Esophagus mucosa (tissue), 1 donor: ENCODE measurements around the gene TMEM52. TPM values are rescaled to one million over a fixed set of nuclear protein-coding genes. Genes with fewer than 3 reads are reported as not detected.
A peak's percentile ranks its signal among the peaks of the same experiment; 100 is the strongest.

Experiments used
- ATAC-seq: fragments of 200-7000 bp; cut with Tn5 transposase; one replicate; pipeline ENCODE4 v1.9.1; 2020
- total RNA-seq: library from RNA; stranded (reverse); gene quantifications from one replicate; pipeline ENCODE4 v1.2.4, GENCODE V29; 2023
- donor health status: DM: yes; HTN: yes; CAD: no.

The TMEM52 gene
- total RNA-seq, 1 donor from 2014 or later: 0.32 TPM

DNA sequence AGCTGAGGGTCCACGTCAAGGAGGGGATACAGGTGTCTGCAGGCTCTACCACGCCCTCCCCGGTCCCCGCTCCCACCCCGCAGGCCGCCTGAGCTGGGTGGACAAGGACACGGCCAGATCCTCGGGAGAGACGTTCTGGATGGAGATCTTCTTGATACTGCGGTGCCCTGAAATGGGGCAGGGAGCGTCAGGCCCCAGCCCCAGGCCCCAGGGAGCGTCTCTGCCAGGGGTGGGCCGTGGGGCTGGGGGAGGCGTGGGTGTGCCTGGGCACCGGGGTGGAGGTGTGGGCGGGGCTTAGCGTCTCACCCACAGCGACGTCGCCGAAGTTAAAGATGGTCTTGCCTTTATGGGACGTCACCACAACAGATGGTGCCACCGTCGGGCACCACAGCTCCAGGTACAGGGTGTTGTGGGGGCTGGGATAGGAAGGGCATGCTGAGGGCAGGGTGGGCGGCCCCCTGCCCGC is 7.3 kb upstream of the TMEM52 start:
- no peak for ATAC-seq

GRCh38 chr1:1925437-1926345 is 6.6 kb upstream of the TMEM52 start:
- no peak for ATAC-seq

GRCh38 chr1:1924849-1925248 is 5.8 kb upstream of the TMEM52 start:
- ATAC-seq: no peak

DNA sequence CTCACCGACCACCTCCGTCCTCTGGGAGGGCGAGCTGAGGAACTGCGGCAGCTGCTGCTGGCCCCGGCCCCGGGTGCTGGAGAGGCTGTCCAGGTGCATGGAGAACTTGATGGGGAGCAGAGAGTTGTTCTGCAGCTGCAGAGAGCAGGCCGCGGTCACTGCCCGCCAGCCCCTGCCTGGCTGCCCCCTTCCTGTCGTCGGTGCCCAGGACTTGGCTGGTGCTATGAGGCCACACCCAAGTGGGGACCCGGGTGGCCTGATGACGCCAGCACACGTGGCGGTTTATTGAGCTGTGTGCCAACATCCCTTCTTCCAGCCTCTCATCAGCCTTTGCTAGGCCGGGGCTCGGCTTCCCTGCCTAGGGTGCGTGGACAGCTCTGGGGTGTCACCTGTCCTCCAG is 5.3 kb upstream of the TMEM52 start:
- no peak for ATAC-seq

DNA sequence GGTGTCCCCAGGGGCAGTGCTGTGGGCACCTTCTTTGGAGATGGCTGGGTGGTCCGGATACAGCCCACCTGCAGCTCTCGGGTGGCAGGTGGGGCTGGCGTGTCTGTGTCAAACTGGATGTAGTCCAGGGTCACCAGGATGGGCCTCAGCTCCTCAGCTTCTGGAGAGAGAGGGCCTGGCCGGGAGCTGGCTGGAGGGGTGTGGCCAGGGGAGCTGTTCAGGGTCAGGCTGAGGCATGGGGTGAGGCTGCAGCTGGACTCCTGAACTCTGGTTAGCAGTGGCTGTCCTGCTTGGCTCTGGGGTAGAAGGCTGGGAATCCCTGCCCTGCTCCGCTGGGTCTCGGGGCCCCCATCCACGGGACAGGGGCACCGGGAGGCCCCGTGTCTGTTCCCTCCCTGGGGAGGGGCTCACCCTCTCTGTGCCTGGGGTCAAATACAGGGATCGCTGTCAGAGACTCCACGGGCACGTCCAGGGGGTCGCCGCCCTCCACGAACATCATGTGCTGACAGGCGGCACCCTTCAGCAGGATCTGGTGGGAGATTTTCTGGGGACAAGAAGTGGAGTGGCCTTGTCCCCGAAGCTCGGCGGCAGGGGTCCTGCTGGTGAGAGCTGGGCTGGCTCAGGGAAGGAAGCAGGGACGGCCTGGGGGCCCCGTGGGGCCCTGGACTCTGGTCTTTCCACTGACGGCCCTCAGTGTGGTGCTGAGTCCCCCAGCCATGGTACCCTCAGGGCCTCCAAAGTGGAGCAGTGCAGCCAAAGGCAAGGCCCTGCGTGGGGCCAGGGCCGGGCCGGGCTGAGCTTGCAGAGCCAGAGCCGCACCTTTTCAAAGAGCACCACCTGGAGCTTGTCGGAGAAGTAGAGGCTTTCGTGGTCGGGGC is 4.1 kb upstream of the TMEM52 start:
- ATAC-seq: no peak

- no peak for ATAC-seq
These were observed 3.5 kb upstream of the TMEM52 start for GRCh38 chr1:1922702-1922955.

- ATAC-seq: no peak
These were observed 3.0 kb upstream of the TMEM52 start for GRCh38 chr1:1921901-1922701.

GRCh38 chr1:1921459-1921862 is 2.4 kb upstream of the TMEM52 start:
- no peak for ATAC-seq

DNA sequence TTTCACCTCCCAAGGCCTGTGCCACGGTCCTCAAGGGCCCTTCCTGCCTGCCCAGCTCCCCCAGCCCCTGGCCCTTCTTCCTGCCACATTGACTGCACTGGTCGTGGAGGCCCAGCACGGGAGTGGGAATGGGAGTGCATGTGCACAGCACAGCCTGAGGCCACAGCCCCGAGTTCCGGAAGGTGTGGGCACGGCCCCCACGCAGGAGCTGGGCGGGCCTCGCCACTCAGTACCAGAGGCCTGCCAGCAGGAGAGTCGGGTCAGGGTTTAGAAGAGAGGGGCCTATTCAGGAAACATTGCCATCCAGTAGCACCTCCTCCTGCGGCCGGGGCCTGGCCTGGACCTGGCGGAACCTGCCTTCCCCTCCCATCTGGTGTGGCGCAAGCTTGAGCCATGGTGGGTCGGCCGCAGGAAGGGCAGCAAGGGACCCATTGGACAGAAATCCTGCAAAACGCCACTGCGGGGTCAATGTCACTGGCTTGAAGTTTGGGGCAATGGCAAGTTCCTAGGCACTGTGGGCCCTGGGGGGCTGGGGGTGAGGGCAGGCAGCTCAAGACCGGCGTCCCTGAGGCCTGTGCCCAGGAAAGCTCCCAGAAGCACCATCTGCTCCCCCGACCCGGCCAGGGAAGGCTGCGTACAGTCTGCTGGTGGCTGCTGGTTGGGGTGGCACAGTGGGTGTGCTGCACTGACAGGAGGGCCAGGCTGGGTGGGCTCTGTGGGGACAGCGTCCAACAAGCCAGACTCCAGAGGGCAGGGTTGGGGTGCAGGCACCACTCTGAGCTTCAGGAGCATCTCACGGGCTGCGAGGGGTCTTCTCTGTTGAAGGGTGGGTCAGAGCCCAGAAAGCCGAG is 1.8 kb upstream of the TMEM52 start:
- ATAC-seq: no peak

DNA sequence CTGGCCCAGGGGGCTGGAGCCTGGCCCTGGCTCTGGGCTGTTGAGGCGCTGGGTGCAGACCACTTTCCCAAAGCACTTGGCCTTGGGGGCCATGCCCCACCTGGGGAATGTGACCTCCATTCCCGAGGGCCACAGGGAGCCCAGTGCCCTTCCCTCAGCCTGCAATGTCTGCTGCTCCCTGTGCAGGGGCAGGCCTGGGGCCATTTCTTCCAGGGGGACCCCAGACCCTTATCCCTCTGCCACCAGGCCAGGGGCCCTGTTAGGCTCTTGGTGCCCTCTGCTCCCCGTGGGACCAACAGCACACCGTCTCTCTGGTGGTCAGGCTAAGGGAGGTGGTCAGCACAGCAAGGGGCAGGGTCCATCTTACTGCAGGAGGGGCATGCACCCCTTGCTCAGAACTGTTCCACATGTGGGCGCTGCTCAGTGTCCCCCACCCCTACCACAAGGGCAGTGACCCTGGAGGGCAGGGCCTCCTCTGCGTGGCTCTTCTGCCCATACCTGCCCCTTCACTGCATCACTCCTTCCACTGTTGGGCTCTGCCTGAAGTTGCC is 1.1 kb upstream of the TMEM52 start:
- ATAC-seq: peak; percentile 0

- ATAC-seq: peak; percentile 88
These were observed 401 bp upstream of the TMEM52 start for GRCh38 chr1:1919304-1920056.

DNA sequence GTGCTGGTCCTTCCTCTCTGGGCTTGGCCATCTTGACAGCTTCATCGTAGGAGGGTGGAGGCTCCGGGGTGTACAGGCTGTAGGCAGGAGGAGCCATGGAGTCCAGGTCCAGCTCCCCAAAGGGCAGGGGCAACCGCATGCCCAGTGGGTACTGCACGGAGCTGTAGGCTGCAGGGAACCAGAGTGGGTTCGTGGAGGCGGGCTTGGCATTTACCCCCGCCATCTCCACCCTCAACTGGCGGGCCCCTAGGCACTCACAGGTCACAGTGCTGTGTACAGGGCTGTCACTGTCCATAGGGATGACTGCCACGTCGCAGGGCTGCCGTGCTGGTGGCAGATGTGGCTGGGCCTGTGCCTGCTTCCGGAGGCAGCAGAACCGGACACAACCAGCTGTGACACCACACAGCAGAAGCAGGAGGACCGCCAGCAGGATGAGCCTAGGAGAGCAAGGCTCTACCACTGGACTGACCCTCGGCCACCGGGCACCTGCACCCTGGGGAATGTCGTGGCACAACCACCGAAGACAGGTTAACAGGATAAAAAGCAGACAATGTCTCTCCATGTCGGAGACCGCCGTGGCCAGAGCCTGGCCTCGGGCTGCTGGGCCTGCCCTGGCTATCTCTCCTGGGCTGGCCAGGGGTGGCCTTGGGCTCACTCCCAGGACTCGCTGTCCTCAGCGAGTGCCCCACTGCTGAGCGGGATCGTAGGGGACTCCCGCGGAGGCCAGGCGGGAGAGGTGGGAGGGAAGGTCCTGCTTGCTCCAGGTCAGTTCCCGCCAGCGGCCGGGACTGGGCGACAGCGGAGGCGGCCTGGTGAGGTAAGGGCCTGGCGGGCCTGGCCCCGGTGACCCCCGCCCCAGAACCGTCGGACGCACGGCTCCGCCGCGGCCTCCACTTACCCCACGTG is 831 bp downstream of the TMEM52 start:
- ATAC-seq: no peak

DNA sequence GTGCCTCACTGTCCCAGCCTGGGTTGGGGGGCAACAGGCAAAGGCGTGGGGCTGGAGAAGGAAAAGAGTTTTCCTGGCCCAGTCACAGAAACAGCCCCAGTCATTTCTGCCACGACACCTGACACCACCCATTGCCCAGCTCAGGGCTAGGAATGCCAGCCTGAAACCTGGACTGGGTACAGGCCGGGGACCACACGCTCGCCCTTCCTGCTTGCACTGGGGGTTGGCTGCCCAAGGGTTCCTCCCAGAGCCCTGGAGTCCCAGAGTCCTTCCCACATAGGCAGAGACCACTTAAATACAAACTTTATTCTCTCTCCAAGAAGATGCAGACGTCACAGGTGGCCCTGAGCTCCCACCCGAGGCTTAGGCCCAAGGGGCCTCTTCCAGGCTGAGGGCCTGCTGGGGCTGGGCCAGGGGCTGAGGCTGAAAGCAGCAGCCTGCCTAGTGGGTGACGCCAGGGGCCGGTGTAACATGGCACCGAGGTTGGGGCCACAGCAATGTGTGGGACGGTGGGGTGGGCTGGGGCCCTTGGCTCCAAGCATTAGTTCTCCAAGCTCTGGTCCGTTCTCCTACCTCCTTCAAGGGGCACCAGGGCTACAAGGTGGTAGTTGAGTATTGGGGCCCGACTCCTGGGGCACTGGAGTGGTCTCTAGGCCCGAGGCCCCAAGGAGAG is 1.6 kb downstream of the TMEM52 start:
- ATAC-seq: no peak

- no peak for ATAC-seq
These were observed 2.2 kb downstream of the TMEM52 start for GRCh38 chr1:1916851-1917251.

DNA sequence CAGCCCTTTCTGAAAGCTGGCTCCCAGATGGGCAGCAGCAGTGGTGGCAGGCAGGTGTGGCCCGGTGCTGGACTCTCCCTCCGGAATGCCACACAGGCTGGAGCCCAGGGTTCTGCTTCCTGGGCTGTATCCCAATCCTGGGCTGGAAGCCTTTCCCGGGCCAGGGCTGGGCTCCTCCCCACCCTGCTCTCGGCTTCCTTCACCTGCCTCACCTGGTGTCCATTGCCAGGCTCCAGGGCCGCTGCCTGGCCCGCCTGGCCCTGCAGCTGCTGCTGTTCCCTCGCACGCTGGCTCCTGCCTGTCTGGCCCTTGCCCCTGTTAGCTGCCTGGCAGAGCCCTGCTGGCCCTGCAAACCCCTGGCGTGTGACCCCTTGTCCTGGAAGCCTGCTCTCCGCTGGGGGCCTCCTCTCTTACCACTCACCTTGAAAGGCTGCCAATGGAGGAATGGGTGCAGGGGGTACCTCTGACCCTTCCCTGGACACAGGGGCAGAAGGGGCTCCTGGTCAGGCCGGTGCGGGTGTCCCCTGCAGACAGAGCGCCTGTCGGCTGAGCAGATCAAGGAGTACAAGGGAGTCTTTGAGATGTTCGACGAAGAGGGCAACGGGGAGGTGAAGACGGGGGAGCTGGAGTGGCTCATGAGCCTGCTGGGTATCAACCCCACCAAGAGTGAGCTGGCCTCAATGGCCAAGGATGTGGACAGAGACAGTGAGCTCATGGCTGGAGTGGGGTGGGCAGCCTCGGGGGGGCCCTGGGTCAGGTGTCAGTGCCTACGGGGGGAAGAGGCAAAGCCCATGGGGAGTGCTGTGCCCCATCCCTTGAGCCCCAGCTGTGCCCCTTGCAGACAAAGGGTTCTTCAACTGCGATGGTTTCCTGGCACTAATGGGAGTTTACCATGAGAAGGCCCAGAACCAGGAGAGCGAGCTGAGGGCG is 2.9 kb downstream of the TMEM52 start:
- ATAC-seq: no peak

DNA sequence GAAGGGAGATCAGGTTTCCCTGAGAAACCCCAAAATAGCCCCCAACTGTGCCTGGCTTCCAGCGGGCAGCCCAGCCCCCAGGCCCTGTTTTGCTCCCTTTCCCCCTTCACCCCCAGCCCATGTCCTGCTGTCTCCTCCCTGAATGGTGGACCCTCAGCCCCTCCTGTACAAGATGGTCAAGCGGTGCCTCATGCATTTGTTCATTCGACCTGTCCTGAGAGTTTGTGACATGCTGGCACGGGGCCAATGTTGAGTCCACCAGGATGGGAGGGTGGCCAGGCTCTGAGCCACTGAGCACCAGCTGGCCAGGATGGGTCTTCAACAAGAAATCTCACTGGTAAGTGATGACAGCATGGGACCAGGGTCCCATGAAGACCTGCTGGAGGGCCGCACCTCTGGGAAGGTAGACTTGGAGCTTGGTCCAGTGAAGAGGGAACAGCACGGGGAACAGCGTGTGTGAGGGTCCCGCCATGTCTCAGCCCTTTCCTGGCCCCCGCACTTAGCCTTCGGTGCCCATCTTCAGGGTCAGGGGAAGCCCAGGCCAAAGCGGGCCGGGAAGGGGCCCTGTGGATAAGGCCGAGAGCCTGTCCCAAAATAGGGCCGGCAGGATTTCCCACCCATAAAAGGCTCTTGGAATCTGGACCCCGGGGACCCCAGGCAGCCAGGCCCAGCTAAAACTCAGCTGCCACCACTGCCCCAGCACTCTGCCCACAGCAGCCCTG is 3.9 kb downstream of the TMEM52 start, which contains the start of gene CALML6:
Gene CALML6 (plus strand): TSS at position 290 of the 722 bp plus-strand sequence. CDS start 21 bp downstream, at position 311.
- ATAC-seq: no peak
